Raji (cell line): Measurements from ENCODE around the gene MRC2.

Source experiments
- POLR2A ChIP-seq: IDR thresholded peaks from 2 replicates; pipeline ENCODE4 v1.6.1; 2011; ENCODE audit warnings: low read depth, low read length, control low read depth; ENCODE audit not compliant: insufficient read depth

MRC2 gene

DNA sequence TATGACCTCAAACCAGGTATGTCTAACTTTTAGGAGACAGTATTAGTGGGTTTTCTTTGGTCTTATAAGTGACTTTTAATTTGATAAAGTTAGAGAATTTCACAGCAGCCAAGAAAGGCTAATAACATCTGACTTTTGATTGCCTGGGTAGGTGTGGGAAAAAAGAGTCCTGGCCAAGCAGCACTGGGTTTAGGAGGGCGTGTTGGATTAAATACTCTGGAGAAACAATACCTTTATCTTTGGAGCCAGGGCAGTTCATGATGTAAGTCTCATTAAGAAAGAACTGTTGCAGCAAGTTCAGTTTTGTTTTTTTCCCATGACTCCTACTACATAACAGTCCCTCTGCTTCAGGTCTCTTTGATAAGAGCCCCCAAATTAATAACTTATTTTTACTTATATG is 26.7 kb upstream of the MRC2 start:
- no peak for TF ChIP-seq POLR2A

DNA sequence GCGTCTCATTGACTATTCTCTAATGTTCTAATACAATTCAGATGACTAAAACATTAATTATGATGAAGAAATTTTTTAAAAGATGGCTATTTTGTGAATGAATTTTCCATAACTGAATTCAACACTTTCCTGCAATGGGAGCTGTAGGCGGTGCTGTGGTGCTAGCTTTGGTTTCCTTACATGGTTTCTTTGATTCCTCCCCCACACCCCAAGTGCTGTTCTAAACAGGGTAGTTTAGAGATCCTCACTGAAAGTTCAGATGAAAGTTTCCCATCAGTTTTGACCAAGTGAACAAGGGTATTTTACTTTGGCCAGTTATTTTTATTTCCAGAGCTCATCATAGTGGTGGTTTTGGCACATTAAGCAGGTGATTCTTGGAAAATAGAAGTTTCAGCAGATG is 26.0 kb upstream of the MRC2 start:
- no peak for TF ChIP-seq POLR2A

DNA sequence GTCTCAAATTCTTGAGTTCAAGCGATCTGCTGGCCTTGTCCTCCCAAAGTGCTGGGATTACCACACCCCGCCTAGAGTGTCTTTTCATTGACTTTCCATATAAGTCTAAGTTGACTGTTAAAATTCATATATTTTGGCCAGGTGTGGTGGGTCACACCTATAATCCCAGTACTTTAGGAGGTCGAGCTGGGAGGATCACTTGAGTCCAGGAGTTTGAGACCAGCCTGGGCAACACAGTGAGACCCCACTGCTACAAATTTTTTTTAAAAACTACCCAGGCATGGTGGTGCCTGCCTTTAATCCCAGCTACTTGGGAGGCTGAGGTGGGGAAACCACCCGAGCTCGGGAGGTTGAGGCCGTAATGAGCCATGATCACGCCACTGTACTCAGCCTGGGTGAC is 21.9 kb upstream of the MRC2 start:
- TF ChIP-seq POLR2A: no peak

DNA sequence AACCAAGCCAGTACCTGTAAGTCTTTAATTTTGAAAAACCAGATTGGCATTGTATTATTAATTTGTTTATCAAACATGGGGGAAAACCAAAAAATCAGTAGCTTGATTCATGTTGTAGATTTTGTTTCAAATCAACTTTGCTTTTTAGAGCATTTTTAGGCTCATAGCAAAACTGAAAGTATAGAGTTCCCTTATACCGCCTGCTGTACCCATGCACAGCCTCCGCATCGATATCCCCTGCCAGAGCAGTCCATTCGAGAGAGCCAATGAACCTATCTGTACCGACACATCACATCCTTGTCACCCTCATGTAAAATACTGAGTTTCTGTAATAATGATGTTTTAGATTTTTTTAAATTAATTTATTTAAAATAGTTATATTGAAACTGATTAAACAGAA is 16.2 kb upstream of the MRC2 start:
- no peak for TF ChIP-seq POLR2A

DNA sequence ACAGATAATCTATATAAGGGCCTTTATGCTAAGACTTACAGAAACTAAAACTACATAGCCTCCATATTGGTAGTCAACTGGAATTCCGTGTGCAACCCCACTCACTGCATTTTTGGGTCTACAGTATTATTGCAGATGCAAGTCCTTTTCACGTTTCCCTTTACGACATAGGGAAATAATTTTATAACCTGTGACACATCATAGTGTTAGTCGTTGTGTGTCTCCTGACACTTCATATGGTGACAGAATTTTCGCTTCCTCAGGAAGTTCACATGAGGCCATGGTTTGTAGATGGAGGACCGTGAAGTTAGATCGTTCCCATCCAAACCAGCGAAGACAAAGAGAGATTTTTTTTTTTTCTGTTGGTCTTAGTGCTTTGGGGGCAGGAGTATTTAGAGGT is 15.7 kb upstream of the MRC2 start:
- no peak for TF ChIP-seq POLR2A

DNA sequence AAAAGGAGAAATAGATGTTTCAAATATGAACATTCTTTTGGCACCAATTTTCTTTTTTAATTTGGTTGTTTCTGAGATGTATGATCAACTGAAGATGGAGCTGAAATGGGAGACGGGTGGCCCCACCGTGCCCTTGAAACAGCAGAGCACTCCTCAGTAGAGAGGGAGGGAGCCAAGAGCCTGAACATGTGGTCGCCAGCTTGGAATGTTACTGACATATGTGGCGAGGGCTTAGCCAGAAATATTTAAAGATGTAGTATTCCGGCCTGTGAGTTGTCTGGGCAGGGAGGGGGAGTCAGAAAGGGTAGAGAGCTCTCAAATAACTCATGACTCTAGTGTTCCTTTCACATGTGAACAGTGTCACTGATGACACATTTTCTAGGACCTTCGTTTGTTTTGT is 13.3 kb upstream of the MRC2 start:
- no peak for TF ChIP-seq POLR2A

DNA sequence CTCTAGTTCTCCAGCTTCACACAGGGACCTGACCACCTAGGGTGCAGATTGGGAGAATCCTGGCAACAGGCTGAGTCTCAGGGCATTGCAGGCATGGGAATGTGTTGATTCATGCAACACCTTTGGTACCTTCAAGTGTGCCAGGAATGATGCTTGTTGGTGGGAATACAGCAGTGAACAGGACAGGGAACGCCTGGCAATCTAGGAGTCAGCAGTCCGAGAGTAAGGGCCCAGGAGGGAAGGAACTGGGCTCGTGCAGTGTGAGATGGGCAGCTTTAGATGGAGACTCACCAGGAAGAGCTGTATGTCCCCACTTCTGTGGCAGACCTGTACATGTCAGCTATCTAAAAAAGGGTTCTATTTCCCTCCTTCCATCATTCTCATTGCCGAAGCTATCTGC is 12.0 kb upstream of the MRC2 start:
- no peak for TF ChIP-seq POLR2A

DNA sequence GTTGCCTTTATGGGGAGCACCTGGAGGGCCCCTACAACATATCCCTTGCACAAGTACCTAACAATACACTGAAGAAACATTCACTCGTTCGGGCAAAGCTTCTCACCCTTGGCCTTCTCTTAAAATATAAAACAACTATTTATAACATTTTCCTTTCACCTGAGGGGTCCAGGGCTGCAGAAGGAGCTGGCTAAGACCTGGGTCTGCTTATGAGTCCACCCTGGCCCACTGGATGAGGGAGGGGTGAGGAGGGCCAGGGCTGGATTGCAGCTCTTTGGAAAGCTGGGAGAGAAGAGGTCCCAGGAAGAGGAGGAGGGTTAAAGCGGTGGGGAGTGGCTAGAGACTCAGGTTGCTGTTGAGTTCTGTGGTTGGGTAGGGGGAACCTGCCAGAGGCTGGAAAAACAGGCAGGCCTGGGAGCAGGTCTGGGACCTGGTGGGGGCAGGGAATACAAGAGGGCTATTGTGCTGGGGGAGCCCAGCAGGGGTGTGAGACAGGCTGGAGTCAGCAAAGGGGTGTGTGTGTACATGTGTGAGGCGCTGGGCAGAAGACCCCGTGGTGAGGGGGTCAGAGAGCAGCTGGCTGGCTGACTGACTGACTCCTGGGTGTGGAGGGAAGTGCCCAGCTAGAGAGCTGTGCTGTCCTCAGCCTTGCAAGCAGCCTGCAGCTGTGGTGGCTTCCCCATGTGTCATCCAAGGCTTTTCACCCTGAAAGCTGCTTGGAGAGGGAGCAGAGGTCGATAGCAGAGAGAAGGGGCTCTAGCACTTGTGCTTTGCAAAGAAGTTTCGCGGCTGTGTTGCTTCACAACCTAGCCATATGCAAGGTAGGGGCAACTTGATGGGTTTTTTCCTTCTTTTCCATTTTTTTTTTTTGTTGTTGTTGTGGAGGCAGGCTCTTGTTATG is 10.2 kb upstream of the MRC2 start:
- TF ChIP-seq POLR2A: no peak

DNA sequence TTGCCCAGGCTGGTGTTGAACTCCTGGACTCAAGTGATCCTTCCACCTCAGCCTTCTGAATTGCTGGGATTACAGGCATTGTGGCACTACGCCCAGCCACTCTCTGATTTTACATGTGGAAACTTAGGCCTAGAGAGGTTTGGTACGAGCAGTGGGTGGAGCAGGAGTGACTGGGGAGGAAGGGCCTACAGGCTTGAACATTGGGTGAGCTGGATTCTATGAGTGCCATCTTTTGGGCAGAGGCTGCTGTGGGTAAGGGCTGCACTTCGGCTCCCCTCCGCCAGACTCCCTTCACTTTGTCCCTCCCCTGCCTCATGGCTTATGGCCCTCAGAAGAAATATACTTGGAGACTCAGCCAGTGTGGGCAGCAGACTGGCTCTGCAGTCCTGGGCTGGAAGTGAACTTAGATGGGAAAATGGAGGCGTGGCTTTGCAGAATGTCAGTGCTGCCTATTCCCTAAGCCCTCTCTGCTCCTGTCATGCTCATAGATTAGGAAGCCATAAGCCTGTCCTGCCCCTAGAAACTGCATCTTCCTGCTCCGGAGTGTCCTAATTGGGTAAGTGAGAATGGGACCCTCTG is 9.5 kb upstream of the MRC2 start:
- TF ChIP-seq POLR2A: no peak

DNA sequence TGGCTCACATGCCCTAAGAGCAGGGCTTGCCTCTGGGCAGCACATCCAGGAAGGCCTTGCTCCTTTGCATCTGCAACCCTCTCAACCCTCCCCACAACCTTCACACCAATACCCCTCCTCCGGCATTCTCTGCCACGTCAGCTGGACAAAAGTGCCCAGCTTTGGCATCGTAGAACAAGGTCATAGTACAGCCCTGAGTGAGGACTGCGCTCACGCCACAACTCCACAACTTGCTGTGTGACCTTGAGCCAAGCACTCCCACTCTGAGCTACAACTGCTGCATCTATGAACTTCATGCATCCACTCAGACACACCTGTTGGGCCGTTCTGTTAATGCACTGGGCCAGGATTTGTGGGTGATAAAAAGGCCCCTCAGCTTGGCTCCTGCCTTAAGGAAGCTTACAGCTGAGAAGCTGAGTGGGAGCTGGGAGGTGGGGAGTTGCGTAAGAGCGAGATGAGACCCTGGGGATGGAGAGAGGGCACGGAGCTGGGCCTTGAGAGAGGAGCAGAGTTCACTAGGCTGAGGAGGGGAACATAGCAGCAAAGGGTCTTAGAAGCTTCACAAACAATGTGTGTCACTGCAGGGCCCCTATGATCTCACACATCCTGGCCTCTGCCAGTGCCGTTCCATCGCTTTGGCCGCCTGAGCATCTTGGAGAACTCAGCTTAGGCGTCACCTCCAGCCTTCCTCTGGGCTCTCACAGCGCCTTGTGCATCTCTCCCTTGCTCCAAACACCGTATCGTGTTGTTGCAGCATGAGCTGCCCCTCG is 8.6 kb upstream of the MRC2 start:
- TF ChIP-seq POLR2A: no peak

DNA sequence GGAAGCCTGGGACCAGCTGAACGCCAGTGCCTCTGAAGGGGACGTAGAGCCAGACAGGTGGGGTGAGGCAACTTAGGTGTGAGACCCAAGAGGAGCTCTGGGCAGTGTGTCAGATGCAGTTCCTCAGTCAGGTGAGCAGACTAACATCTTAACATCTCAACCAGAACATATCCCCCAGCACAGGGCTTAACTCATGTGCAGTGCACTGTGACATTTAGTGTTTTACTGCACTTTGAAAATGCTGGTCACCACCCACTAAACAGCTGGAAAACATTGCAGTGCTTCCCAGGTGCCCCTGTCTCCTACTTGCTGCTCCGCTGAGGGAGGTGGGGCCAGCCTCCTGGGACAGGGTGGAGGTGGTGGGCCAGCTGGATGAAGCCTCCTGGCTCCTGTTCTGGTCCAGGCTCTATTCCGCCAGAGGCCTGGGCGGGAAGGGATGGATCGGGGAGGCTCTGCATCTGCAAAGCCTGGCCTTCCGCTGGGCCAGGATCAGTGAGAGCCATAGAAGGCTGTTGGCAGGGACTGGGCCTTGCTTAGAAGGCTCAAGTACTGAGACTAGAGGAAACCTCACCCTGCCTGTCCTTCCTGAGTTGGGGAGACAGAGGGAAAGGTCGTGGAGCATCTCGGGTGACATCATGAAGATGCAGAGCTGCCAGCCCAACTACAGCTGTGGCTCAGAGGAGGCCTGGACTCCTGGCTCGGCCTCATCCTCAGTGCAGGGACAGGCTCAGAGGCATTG is 7.9 kb upstream of the MRC2 start:
- TF ChIP-seq POLR2A: no peak

DNA sequence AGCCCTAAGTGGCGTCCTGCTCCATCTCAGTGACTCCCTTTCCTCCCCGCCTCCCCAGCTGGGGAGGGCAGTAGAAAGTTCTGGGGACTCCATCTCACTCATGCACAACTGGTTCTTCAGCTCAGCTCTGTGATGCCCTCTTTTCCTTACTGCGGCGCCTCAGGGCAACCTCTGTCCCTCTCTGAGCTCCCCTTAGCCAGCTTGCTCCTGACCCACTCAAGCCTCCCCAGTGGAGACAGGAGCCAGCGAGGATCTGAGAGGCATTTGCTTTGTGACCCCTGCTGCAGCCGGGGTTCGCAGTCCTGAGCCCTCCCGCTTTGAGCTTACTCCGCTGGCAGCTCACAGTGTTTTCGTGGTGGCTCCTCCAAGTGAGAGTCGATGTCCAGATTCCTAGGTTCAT is 6.2 kb upstream of the MRC2 start:
- no peak for TF ChIP-seq POLR2A

DNA sequence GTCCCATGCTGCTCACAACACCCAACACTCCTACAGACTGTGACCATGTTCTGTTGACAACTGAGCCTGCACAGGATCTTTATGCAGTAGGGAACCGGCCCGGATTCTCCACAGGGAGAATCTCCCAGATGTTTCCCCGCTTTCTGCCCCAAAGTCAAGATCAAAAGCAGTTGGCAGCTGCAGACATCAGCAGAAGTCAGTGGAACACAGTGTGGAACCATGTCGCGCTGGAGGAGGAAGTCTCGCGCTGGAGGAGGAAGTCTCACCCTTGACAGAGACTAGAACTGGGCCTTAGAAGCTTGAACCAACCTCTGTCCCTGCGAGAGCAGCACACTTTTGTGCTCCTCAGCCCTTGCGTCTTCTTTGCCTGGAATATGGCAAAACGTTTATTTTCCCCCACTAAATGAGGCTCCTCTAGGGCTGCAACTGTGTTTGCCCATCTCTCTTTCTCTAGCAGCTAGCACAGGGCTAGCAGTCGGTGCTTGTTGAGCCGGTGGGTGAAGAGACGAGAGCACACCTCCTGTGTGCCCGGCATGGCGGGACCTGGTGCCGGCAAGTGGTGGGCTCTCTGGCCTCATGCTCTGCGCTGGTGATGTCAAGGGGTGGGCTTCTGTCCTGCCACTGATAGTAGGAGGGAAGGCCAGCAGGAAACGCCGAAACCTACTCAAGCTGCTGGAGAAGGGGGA is 2.1 kb upstream of the MRC2 start:
- no peak for TF ChIP-seq POLR2A

DNA sequence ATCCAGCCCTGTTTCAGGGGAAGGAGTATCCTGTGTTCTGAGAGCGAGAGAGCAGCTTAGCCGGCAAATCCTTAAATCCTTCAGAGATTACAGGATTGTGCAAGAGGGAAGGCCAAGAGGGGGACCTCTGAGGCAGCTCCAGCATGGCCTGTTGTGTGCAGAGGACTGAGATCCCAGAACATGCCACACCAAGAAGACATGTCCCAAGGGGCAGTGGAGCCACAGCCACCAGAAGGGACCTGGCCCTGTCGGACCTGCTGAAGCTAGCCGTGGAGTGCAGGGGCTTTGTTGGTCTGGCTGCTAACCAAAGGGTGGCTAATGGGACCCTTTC is 1.6 kb upstream of the MRC2 start:
- TF ChIP-seq POLR2A: no peak

DNA sequence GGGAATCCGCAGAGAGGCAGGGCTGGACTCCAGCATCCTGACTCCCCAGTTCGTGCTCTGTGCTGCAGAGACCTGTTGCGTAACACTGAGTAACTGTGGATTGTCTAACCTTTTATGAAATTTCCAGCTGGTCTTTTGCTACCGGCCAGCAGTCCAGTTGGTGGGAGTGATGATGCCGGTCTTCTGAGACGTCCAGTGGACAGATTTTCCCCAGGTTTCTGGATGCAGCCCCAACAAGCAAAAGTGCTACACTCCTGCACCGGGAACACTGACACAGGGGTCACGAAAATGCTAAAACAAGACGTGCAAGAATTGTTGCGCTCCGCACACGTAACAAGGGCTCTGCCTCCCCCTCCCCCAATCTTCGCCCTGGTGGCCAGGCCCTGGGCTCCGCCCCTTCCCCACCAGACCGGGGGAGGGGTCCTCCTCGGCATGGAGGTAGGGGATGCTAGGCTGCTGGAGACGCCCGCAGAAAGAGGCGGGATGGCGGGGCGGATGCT is 701 bp upstream of the MRC2 start:
- TF ChIP-seq POLR2A: no peak
